Ovary (tissue), 9 donors: Measurements from ENCODE around the gene CYP4F11. TPM values are rescaled to one million over a fixed set of nuclear protein-coding genes. Genes with fewer than 3 reads are reported as not detected.

Source experiments
- DNase-seq, 5 donors: peaks; one replicate each; pipeline ENCODE4 v3.0.0-alpha.2; 2019 to 2020
- H3K27ac ChIP-seq, 2 donors: fragments of 200-600 bp; one replicate each; pipeline versions ENCODE4 v1.5.1 to v1.8.0; 2019 to 2022
- H3K27me3 ChIP-seq: fragments of 200-600 bp; one replicate; pipeline ENCODE4 v1.8.0; 2022
- H3K36me3 ChIP-seq: fragments of 200-600 bp; sonication (generic); one replicate; pipeline ENCODE4 v1.5.1; 2019
- H3K4me1 ChIP-seq: one replicate; pipeline ENCODE4 v1.8.1; 2013; ENCODE audit warnings: mild to moderate bottlenecking, moderate library complexity; ENCODE audit not compliant: insufficient read depth
- H3K4me3 ChIP-seq: fragments of 200-600 bp; sonication (generic); one replicate; pipeline ENCODE4 v1.5.1; 2017
- H3K9me3 ChIP-seq, 2 donors: fragments of 200-600 bp in 1 of 2; sonication (generic) in 1 of 2; one replicate each; pipeline versions ENCODE4 v1.5.1 to v1.8.1; 2013 to 2019; ENCODE audit warnings: mild to moderate bottlenecking in 1 of 2, moderate library complexity in 1 of 2
- CTCF ChIP-seq, 3 donors: fragments of 450-650 bp in 2 of 3; fragments of 200-600 bp in 1 of 3; IDR thresholded peaks; one replicate each; pipeline versions ENCODE4 v1.5.1 to v1.8.0; 2016 to 2022; ENCODE audit warnings: antibody characterized with exemption in 3 of 3, mild to moderate bottlenecking in 1 of 3
- EP300 ChIP-seq: sonication (generic); formaldehyde crosslinking; IDR thresholded peaks from one replicate; pipeline ENCODE4 v1.6.1; 2017; ENCODE audit warnings: antibody characterized with exemption
- POLR2A ChIP-seq: fragments of 450-650 bp; IDR thresholded peaks from one replicate; pipeline ENCODE4 v1.6.1; 2017; ENCODE audit warnings: antibody characterized with exemption, mild to moderate bottlenecking, moderate library complexity
- WGBS, 3 donors: extraction: QIAGEN DNeasy Blood & Tissue Kit in 1 of 3; methylation state at CpG; one replicate each; pipeline versions ENCODE4 v1.1.5 to v1.1.7; 2013 to 2017; 5-methylcytosine and 5-hydroxymethylcytosine counted together
- intact Hi-C, 4 donors: fragments of 100-400 bp; cut with DNase I; formaldehyde crosslinking; loops; one replicate each; pipeline versions ENCODE4 v1.11.0 to v1.15.1; 2022 to 2023
- polyA plus RNA-seq, 2 donors: library from polyadenylated mRNA; stranded (reverse); fragments of 200-250 nt in 1 of 2; fragments of 350-450 nt in 1 of 2; fragmentation: Illumina TruSeq in 1 of 2; extraction: RNeasy Lipid Tissue Mini Kit (QIAGEN cat#74804) in 1 of 2; gene quantifications; one replicate each; pipeline ENCODE4 v1.2.3, GENCODE V29; 2013 to 2014
- total RNA-seq, 7 donors: library from RNA; depleted of rRNA in 2 of 7; stranded (reverse); fragments of >200 nt in 2 of 7; fragmentation: NEBNext Ultra II Directional in 3 of 7; extraction: Animal tissue kit (Norgen Biotek cat#: 25700) in 3 of 7; gene quantifications; one replicate each; pipeline versions ENCODE4 v1.1.0 to v1.2.4, GENCODE V29; 2016 to 2023
- donor health status: DM: no; HTN: no; CAD: no; lungs with moderate emphysema.
- donor health status: DM: no; HTN: no; CAD: no.
- donor health status: Bipolar disorder and iron deficiency.
- donor health status: DM: yes; HTN: yes; CAD: no.
- donor health status: DM: no; HTN: no; CAD: no.
- donor health status: DM: yes; HTN: yes; CAD: no.

Gene CYP4F11
- total and polyA plus RNA-seq, 9 donors, result 0.13 to 1.3 (median 0.26) TPM; not detected in 1

- no peaks in the 10 kb centered on the region for H3K27me3 ChIP-seq
- intact Hi-C loops, result no loop called here
- no peak overlapping the region for H3K27ac ChIP-seq
- no peaks in the 10 kb centered on the region for H3K36me3 ChIP-seq
- H3K4me1 ChIP-seq, result no peaks in the 10 kb centered on the region
- H3K9me3 ChIP-seq, result no peaks in the 10 kb centered on the region
- no peak for TF ChIP-seq EP300
- TF ChIP-seq POLR2A, result no peak
- no peak for TF ChIP-seq CTCF (IDR thresholded peaks at IDR 0.05)
- no peak for DNase-seq
- no peak overlapping the region for H3K4me3 ChIP-seq
- WGBS, 3 donors, result 81 to 82% (median 81%) methylated on average over 16 of the region's 16 CpGs
Observed at GRCh38 chr19:15897026-15897737, 37.1 kb downstream of the CYP4F11 start.

GRCh38 chr19:15895876-15896430 lies 38.4 kb downstream of the CYP4F11 start:
- no peak for DNase-seq
- H3K27me3 ChIP-seq, result no peaks in the 10 kb centered on the region
- H3K36me3 ChIP-seq, result no peaks in the 10 kb centered on the region
- H3K4me1 ChIP-seq, result no peaks in the 10 kb centered on the region
- intact Hi-C loops, result no loop called here
- H3K9me3 ChIP-seq, result no peaks in the 10 kb centered on the region
- 72 to 78% (median 78%) methylated on average over 4 of the region's 4 CpGs for WGBS, 3 donors
- TF ChIP-seq CTCF (IDR thresholded peaks at IDR 0.05) (no peak), EP300 (no peak), POLR2A (no peak)
- no peak overlapping the region for H3K27ac ChIP-seq
- no peak overlapping the region for H3K4me3 ChIP-seq

GRCh38 chr19:15894359-15894758 lies 40.0 kb downstream of the CYP4F11 start:
- no peak for TF ChIP-seq EP300
- Histone ChIP-seq H3K27ac (no peak overlapping the region), H3K27me3 (no peaks in the 10 kb centered on the region), H3K9me3 (no peaks in the 10 kb centered on the region), H3K4me3 (no peak overlapping the region), H3K4me1 (no peaks in the 10 kb centered on the region), H3K36me3 (no peaks in the 10 kb centered on the region)
- intact Hi-C loops, result no loop called here
- no peak for DNase-seq
- 54 to 80% (median 61%) methylated on average over 2 of the region's 2 CpGs for WGBS, 3 donors

- no peak for DNase-seq
- WGBS, 3 donors, result 57 to 58% (median 57%) methylated on average over 7 of the region's 7 CpGs
- H3K4me1 ChIP-seq, result no peaks in the 10 kb centered on the region
- no peaks in the 10 kb centered on the region for H3K27me3 ChIP-seq
- H3K9me3 ChIP-seq, result no peaks in the 10 kb centered on the region
- H3K27ac ChIP-seq, result no peak overlapping the region
- TF ChIP-seq POLR2A (no peak), EP300 (no peak)
- no peak overlapping the region for H3K4me3 ChIP-seq
- no peaks in the 10 kb centered on the region for H3K36me3 ChIP-seq
- intact Hi-C loops, result no loop called here
Observed at GRCh38 chr19:15893477-15893876, 40.9 kb downstream of the CYP4F11 start.

- WGBS, 3 donors, result 67 to 74% (median 68%) methylated on average over 6 of the region's 6 CpGs
- intact Hi-C loops, result no loop called here
Observed at GRCh38 chr19:15892012-15892411, 42.3 kb downstream of the CYP4F11 start.

More at GRCh38 chr19:15892012-15892411, 42.3 kb downstream of the CYP4F11 start:
- Histone ChIP-seq H3K27me3 (no peaks in the 10 kb centered on the region), H3K4me1 (no peaks in the 10 kb centered on the region), H3K4me3 (no peak overlapping the region), H3K27ac (no peak overlapping the region), H3K9me3 (no peaks in the 10 kb centered on the region), H3K36me3 (no peaks in the 10 kb centered on the region)
- TF ChIP-seq POLR2A, result no peak
- no peak for TF ChIP-seq EP300
- no peak for TF ChIP-seq CTCF (IDR thresholded peaks at IDR 0.05)
- DNase-seq, result no peak
